WERI-Rb-1 (cell line): ENCODE data around the gene MBLAC2.

Experiments used
- DNase-seq: peaks from one replicate; pipeline ENCODE4 v3.0.0-alpha.2; 2020
- H3K27ac ChIP-seq: fragments of 250-450 bp; sonication (Bioruptor Pico); 2 replicates; pipeline ENCODE4 v1.5.1; 2020; ENCODE audit warnings: mild to moderate bottlenecking, moderate library complexity
- H3K27me3 ChIP-seq: fragments of 250-450 bp; sonication (Bioruptor Pico); 2 replicates; pipeline ENCODE4 v1.5.1; 2021; ENCODE audit warnings: mild to moderate bottlenecking, low read depth, moderate library complexity; ENCODE audit not compliant: insufficient read depth, severe bottlenecking
- H3K36me3 ChIP-seq: fragments of 250-450 bp; sonication (Bioruptor Pico); 2 replicates; pipeline ENCODE4 v1.5.1; 2020; ENCODE audit warnings: mild to moderate bottlenecking, moderate library complexity
- H3K4me3 ChIP-seq: 2 replicates; pipeline ENCODE4 v1.5.1; 2011; ENCODE audit warnings: low read depth, mild to moderate bottlenecking, control low read depth, low read length
- H3K9me3 ChIP-seq: fragments of 250-450 bp; sonication (Bioruptor Pico); 2 replicates; pipeline ENCODE4 v1.5.1; 2021; ENCODE audit warnings: mild to moderate bottlenecking, moderate library complexity; ENCODE audit not compliant: severe bottlenecking
- TF ChIP-seq, protein P1 (sequence below): IDR thresholded peaks from 2 replicates; pipeline ENCODE4 v1.5.1; 2011; ENCODE audit warnings: low read depth, mild to moderate bottlenecking, control low read depth, inconsistent platforms, low read length

The MBLAC2 gene

GRCh38 chr5:90421136-90421535 is 53.4 kb downstream of the MBLAC2 start:
- Histone ChIP-seq H3K4me3 (no peak overlapping the region), H3K9me3 (no peaks in the 10 kb centered on the region), H3K27me3 (no peaks in the 10 kb centered on the region), H3K27ac (no peak overlapping the region), H3K36me3 (no peaks in the 10 kb centered on the region)
- no peak for DNase-seq
- TF ChIP-seq, protein P1, sequence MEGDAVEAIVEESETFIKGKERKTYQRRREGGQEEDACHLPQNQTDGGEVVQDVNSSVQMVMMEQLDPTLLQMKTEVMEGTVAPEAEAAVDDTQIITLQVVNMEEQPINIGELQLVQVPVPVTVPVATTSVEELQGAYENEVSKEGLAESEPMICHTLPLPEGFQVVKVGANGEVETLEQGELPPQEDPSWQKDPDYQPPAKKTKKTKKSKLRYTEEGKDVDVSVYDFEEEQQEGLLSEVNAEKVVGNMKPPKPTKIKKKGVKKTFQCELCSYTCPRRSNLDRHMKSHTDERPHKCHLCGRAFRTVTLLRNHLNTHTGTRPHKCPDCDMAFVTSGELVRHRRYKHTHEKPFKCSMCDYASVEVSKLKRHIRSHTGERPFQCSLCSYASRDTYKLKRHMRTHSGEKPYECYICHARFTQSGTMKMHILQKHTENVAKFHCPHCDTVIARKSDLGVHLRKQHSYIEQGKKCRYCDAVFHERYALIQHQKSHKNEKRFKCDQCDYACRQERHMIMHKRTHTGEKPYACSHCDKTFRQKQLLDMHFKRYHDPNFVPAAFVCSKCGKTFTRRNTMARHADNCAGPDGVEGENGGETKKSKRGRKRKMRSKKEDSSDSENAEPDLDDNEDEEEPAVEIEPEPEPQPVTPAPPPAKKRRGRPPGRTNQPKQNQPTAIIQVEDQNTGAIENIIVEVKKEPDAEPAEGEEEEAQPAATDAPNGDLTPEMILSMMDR: peak; percentile 31; the same call in 1 of the 2 replicates

- DNase-seq: no peak
These were observed 56.4 kb downstream of the MBLAC2 start for GRCh38 chr5:90418214-90418613.

DNA sequence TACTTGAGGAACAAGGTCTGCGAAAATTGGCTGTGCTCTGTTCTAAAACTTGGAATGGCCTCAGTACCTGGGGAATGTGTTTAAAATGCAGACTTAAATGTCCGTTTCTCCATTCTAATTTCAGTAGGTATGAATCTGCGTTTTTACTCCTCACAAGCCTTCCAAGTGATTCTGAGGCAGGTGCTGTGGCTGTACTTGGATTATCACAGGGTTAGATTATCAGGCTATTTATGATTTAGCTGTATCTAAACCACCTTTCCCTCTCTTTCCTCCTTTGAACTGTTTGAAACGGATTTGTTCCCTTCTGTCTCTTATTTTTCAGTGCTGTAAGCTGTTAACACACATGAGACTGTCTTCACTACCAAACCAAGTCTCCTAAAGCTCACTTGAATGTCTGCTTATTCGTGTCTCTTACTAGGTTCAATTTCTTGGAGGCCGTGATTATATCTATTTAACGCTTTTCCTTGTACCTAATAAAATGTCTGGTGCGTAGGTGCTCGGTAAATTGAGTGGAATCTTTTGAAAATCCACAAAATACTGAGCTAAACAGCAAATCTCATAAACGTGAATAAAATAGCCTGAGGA is 64.3 kb downstream of the MBLAC2 start:
- peak overlapping the region; percentile 80 for H3K4me3 ChIP-seq
- TF ChIP-seq, protein P1: no peak
- no peaks in the 10 kb centered on the region for H3K9me3 ChIP-seq
- H3K27ac ChIP-seq: peak overlapping the region; percentile 98
- no peak for DNase-seq
- H3K36me3 ChIP-seq: peaks cover 3% of the 10 kb centered on the region; the same call in 1 of the 2 replicates
- H3K27me3 ChIP-seq: no peaks in the 10 kb centered on the region

More at GRCh38 chr5:90418214-90418613, 56.4 kb downstream of the MBLAC2 start:
- no peak overlapping the region for H3K4me3 ChIP-seq
- H3K27me3 ChIP-seq: no peaks in the 10 kb centered on the region
- no peaks in the 10 kb centered on the region for H3K36me3 ChIP-seq
- no peak overlapping the region for H3K27ac ChIP-seq
- no peaks in the 10 kb centered on the region for H3K9me3 ChIP-seq
- TF ChIP-seq, protein P1: no peak

GRCh38 chr5:90409318-90410177 is 65.0 kb downstream of the MBLAC2 start, which contains the start of gene CETN3:
CETN3 (minus strand) TSS chr5:90409756; CDS start chr5:90409661, 95 bp downstream.
- peak within 1 kb of the TSS; percentile 99 for H3K27ac ChIP-seq
- TF ChIP-seq, protein P1: no peak
- peak; percentile 96 for DNase-seq
- H3K27me3 ChIP-seq: no peaks in the 10 kb centered on the region
- no peaks in the 10 kb centered on the region for H3K9me3 ChIP-seq
- H3K36me3 ChIP-seq: peaks cover 6% of the 10 kb centered on the region; the same call in 1 of the 2 replicates
- peak within 1 kb of the TSS; percentile 95 for H3K4me3 ChIP-seq

DNA sequence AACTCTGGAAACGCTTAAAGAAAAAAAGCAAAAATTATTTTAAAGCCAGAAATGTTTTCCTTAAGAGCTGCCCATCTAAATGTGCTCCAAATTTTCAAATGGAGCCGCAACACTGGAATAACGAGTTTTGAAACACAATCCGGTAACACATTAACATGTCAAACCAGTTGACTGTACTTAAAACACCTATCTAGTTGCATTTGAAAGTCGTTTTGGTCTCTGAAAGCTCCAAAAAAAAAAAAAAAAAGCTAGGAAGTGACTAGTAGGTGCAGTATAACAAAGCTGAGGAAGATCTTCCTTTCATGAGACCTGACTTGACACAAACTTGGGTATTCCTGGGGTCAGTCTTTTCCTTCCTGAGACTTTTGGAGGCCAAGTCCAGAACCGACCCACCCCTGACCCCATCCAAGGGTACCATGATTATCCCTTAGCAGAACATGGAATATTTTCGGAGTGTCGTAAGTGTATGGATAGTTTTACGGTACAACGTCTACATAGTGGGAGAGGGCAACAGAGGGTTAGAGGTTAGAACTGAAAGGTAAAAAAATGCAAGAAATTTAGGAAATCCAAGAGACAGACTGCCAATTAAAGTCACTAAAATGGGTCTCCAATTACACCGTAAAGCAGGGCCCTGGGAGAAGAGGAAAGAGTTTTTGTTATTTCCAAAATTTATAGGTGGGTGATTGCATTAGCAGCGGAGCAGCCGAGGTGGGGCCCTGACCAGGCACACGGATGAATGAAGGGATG is 65.8 kb downstream of the MBLAC2 start:
- H3K36me3 ChIP-seq: peaks cover 6% of the 10 kb centered on the region
- DNase-seq: no peak
- H3K9me3 ChIP-seq: no peaks in the 10 kb centered on the region
- H3K4me3 ChIP-seq: peak overlapping the region; percentile 95
- no peaks in the 10 kb centered on the region for H3K27me3 ChIP-seq
- H3K27ac ChIP-seq: peak overlapping the region; percentile 99
- TF ChIP-seq, protein P1: no peak
